GM18868 (cell line): ENCODE data around the gene GLIS1.

ENCODE experiments used
- ATAC-seq: cut with Tn5 transposase; IDR thresholded peaks from one replicate; pipeline ENCODE4 v1.9.1; 2021; ENCODE audit warnings: mild to moderate bottlenecking, moderate library complexity; ENCODE audit not compliant: unreplicated experiment

The GLIS1 gene

DNA sequence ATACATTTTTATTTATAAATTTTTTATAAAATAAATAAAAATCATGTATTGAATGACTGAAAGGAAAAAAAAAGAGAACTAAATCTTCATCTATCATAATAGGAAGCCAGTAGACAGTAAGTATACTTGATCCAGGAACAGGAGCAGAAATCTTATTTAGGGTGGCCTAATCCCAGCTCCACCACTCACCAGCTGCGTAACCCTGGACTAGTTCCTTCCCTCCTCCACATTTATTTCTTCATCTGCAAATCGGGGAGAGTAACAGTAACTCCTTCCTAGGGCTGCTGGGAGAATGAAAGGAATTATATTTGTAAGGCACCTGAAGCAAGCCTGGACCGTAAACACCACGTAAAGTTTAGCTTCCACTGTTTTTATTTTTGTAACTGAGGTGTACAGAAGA, 17.9 kb downstream of the GLIS1 start:
- ATAC-seq: no peak

DNA sequence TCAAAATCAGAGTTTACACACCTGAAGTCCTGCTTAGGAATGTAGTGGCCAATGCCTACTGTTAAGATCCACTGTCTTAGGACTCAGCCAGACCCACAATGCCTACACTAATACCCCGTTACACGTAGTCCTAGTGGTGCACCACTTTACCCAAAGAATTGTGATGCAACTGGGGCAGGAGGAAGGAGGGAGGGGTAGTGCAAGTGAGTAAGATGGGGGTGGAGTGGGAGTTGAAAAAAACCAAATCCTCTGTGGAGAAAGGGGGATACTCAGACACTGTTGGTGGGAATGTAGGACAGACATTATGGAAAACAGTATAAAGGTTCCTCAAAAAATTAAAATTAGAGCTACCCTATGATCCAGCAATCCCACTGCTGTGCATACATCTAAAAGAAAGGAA, 19.5 kb downstream of the GLIS1 start:
- no peak for ATAC-seq

DNA sequence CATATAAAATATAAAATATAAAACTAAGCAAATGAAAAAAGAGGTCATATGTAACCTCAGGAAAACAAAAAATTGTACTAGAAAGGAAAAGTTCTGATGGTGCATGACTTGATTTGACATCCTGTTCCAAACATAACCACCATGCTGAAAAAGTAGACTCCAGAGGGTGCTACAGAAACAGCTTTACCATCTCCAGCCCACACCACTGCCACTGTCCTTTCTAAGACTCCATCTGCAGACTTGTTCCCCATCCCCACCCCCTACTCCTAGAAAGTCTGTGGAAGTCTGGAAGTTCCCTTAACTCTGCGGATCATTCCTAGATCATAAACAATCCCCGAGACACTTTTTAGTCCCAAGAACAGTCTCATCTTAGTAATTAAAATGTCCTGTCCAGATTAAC, 20.5 kb downstream of the GLIS1 start:
- no peak for ATAC-seq

DNA sequence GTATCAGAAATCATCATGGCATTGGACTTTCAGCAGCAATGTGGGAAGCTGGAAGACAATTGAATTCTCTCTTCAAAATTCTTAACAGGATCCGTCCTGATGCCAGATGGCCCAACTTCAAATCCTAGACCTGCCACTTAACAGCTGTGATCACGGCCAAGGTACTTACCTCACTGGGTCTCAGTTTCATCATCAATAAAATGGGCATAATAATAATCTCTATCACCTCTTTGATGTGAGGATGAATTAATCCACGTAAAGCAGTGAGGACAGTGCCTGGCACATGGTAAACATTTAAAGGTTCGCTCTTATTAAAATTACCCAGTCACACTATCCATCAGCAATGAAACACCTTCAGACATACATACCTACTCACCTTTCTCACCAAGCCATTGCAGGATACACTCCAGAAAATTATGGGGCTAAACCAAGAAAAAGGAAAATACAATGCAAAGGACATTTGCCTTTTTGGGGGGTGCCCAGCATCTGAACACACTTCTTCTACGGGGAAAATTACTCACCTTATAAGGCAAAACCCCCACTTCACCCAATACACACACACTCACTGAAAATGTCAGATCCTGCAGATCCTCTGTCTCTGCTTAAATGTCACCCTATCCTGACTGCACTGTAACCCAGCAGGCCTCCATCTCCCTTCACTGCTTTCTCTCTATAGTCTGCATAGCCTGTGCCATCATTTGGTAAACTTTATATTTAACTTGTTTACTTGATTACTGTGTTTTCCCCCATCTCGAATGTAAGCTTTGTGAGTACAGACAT, 21.7 kb downstream of the GLIS1 start:
- ATAC-seq: no peak

DNA sequence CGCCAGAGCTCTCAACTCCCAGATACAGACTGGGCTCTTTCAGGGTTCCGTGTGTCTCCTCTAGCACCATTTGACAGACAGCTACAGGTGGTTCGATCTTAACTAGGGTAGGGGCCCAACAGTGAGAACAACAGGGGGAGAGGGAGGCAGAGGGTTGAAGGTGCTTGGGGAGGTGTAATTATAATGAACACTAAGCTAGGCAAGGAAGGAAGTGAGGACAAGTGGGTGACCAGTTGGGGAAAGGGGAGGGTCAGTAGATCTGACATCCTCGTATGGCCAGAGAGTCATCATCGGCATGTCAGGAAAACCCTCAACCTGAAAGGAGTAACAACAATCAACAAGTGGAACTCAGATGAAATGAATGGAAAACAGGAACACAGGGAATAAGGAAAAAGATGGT, 22.8 kb downstream of the GLIS1 start:
- no peak for ATAC-seq

DNA sequence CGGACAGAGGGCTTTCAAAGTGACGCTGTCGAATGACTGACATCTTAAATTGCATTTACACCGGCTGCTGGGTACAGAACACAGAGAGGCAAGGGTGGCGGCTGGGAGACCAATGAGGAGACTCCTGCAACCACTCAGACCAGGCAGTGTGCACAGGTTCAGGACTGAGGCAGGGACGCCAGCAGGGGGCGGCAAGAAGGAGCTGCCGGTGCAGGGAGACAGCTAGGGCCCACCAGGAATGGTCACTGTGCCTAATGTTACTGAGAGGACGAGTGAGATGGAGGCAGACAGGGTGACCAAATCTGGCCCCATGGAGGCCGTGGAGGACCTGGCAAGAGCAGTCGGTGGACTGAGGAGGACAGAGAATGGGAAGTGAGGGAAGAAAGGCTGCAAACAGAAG, 23.5 kb downstream of the GLIS1 start:
- ATAC-seq: no peak

DNA sequence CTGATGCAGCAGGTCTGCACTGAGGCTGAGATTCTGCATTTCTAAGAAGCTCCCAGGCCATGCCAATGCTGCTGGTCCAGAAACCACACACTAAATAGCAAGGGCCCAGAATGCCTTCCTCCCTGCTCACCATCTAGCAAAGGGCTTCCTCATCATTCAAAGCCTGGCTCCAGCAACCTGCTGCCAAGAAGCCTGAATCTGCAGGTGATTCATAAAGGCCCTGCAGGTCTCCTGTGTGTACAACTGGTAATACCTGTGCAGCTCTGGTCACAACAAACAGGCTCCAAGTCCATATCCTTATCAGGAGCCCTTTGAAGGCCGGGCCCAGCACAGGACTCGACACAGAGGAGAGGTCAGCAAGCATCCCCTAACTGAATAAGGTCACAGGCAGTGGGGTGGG, 26.7 kb downstream of the GLIS1 start:
- ATAC-seq: no peak

DNA sequence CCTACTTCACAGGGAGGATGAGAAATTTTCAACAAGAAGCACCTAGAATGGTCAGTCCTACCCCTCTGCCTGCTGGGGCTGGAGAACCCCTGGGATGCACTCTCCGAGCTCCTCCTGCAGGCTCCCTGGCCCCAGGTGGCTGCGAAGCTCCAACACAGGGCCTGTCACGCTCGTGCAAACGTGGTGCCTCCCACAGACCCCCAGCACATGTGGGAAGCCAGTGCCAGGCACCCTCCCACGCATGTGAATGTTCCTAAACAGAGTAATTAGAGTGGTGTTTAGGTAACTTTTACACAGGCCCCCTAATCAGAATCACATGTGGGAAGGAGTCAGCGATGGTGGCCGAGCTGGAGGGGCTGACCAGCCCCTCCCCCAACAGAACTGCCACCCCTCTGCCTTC, 28.4 kb downstream of the GLIS1 start:
- ATAC-seq: no peak

DNA sequence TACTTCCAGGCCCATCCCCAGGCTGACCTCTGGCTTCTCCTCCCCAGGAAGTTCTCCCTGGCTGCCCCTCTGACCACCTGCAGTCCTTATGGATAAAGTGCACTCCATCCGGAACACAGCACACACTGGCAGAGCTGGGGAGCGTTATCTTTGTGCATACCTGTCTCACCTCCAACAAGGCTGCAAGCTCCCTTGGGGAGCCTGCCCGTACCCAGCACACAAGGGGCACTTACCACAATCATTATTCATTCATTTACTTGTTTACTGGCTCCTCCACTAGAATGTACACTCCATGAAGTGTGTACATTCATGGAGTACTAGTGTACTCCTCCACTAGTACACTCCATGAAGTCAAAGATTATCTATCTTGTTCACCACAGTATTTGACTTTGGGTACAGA, 30.3 kb downstream of the GLIS1 start:
- no peak for ATAC-seq

DNA sequence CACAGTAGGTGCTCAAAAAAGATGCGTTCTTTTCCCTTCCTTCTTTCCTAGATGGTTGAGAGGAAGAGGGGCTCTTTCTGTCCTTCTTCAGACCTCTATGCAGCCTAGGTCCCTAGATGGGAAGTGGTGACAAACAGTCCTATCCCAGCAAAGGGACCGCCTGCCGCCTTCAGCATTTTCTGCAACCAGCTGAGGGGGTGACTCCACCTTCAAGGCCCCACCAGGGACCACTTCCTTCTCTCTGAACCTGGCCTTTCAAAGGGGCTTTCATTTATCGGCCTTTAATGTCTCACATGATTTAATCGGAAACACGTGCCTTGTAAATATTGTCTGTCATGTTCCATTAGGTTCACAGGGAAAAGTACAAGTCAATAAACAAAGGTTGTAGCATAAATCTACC, 32.6 kb downstream of the GLIS1 start:
- ATAC-seq: no peak

DNA sequence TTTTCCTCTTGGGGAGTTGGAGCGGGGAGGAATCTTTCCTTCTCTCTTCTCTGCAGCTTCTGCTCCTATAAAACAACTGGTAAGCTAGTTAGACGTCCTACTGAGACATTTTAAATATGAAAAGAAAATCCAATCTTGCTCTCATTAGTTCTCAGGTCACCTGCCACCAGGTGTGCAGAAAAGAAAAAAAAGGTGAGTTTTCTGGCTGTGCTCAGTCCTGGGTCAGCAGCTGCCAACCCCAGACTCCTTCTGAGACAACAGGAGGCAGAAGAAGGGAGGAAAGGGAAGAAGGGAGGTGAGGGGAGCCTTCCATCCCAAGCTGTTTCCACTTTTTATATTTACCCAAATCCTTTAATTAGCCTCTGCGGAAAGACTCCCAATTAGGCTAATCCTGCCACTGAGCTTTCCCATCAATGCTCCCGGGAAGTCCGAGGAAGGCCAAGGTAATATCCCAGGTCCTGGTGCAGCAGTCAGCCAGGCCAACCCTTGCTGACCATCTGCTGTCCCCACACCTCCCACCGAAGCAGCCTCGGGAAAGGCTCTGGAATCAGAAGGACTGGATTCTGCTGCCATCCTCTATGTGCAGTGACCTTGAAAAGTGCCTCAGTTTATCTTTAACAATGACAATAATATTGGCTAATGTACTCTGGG, 33.4 kb downstream of the GLIS1 start:
- no peak for ATAC-seq

DNA sequence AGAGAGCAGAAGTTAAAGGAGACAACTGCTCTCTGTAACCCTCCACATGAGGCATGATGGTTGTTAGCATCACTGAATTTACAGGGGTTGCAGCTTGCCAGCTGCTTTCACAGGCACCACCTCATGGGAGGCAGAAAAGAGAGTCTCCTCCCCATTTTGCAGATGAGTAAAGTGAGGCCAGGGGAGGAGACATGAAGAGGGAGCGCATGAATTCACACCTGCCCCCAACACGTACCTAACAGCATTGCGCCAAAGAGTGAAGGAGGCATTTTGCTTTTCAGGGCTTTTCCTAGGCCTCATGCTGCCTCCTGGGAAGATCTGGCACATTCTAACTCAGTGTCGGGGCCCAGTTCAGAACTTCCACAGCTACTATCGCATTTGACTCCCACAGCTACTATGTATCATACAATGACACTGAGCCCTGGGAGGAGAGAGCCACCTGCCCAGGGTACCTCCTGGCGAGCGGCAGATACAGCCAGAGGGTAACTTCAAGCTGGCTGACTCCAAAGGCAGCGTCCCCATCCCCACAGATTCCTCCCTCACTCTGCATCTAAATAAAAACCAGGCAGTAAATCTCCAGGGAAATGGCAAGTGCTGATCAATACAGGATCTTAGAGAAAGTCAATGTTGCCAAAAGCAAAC, 34.0 kb downstream of the GLIS1 start:
- ATAC-seq: no peak

DNA sequence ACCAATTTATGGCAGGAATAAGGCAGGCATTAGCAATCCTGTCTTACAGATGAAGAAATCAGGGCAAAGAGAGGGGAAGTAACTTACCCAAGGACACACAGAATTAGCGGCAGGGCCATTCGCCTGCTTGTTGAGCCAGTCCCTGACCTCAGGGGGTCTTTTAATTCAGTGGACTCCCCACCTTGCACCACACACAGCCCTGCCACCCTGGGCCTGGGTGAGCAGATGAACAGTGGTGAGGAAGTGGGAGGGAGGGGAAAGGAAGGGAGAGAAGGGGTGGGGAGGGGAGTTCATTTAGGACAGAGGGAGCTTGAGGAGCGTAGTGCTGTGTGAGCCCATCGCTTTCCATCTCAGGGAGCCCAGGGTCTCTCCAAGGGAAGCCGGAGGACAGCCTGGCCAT, 34.7 kb downstream of the GLIS1 start:
- ATAC-seq: no peak

DNA sequence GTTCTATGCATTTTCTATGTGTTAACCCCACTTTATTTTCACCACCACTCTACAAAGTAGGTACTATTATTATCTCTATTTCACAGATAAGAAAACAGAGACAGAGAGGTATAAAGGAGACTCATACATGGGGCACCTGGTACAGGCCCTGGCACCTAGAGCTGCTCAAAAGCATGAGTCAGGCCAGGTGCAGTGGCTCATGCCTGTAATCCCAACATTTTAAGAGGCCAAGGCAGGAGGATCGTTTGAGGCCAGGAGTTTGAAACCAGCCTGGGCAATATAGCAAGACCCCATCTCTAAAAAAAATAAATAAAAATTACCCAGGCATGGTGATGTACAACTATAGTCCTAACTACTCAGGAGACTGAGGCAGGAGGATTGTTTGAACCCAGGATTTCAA, 35.8 kb downstream of the GLIS1 start:
- ATAC-seq: no peak

DNA sequence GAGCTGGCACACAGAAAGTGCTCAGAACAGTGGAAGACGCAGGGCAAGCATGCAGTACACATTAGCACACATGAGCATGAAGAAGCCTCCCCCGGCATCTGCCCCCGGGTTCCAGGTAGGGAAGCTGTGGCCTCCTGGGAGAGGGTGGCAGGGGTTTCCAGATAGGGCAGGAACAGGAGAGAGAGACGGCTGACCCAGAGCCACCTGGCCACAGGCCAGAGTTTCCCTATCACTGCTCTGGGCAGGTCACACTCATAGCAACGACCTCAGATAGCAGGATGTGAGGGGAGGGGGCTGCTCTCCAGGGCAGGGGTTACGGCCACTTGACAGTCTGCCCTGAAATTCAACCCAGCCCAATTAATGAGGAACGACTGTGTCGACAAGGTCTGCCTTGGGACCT, 36.6 kb downstream of the GLIS1 start:
- ATAC-seq: no peak

DNA sequence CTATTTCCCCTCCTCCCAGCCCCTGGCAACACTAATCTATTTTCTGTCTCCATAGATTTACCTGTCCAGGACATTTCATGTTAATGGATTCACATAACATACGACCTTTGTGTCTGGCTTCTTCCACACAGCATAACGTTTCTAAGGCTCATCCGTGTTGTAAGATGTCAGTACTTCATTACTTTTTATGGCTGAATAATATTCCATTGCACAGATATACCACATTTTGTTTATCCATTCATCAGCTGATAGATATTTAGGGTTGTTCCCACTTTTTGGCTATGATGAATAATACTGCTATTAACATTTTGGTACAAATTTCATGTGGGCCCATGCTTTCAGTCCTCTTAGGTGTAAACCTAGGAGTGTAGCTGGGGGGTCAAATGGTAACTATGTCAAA, 38.2 kb downstream of the GLIS1 start:
- ATAC-seq: no peak

DNA sequence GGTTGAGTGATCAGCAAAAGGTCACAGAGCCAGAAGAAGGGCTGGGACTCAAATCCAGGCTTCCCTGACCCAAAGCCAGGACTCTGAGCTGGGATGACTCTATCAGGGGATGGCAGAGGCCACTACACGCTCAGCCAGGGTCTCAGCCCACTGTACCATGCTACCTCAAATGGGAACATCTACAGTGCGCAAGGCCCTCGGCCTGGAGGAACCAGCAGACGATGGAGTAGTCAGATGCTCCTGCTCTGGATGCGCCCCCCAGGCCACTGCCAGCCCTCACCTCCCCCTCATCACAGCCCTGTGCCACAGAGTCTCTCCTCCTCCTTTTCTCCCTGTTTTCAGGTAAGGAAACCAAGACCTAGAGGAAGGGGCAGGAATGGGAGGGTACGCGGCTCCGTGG, 39.0 kb downstream of the GLIS1 start:
- no peak for ATAC-seq

DNA sequence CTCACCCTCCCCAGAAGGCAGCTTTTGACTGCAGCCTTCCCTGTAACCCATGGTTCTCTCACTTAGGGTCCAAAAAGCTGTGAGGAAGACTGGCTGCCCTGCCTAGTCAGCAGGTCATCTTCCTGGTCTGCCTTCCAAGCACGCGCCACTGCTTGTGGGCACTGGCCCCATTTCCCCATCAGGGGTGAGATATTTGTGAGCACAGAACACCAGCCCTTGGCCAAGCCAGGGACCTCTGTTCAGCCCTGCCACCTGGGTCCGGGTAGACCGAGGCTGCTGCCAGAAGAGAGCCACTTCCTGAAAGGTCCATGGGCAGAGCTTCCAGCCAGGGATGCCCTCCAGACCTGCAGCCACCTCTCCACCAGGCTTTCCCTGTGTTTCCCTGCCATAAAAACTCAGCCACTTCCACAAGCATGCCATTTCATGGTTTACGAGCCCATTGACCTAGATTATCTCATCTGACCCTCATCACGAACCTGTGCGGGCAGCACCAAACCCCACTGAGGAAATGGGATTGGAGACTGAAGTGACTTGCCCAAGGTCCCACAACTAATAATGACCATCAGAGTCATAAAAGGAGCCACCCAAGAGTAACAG, 40.5 kb downstream of the GLIS1 start:
- ATAC-seq: no peak

DNA sequence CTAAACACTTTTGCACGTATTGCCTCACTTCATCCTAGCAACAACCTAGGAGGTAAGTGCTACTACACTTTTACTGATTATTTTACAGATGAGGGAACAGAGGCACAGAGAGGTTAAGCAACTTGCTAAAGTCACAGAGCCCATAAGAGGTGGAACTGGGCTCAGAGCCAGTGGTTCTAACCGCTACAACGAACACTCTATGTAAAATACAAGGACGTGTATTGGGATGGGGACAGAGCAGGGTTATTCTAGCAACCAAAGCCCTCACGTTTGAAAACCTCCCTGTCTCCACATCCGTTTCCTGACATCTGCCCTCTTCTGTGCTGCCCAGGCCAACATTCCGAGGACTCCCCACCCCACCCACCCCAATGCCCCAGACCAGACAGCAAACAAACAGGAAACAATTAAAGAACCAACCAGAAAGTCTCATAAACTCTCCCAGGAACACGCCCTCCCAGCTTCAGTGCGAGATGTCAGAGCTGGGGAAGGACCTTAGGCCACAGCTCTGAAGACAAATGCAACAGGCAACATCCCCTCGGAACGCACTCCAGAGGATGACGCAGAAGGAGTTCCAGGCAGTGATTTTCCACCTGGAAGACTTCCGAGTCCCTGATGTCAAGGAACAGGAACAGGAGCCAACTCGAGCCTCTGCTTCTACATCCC, 41.1 kb downstream of the GLIS1 start:
- no peak for ATAC-seq

DNA sequence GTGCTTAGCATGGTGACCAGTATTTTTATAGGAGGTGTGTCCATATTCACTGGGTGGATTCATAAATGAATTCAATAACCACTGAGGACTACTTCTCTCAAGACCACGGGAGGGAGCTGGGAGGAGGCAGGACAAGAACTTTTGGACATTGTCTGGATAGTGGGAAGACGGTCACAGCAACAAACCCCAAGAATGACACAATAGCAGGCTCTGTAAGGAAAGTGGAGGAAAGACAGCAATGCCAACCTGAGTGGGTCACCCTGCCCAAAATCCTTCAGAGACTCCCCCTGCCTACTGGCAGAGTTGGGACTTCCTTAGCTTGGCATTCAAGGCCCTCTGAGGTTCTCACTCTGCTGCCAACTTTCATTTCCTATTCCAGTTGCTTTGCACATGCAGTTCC, 42.0 kb downstream of the GLIS1 start:
- no peak for ATAC-seq

DNA sequence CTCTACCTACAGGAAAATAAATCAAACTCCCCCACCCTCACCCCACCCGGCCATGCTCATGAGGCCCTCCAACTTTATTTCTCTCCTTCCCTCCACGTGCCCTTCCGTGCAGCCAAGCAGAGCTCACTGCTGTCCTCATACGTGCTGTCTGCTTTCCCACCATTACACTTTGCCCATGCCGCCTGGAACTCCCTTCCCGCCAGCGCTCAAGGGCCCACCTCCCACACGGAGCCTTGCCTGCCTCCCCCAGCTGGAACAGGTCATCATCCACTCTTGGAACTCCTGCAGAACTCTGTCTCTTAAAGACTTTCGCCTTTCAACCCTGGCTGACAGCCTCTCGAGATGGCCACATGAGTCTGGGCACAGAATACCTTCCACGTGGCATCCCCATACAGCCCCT, 42.4 kb downstream of the GLIS1 start:
- ATAC-seq: no peak
